Tibial nerve (tissue), 4 donors: ENCODE measurements around the gene PODXL2.

Experiments used
- EP300 ChIP-seq, 2 donors: sonication (generic); formaldehyde crosslinking; IDR thresholded peaks; one replicate each; pipeline ENCODE4 v1.6.1; 2017; ENCODE audit warnings: antibody characterized with exemption in 2 of 2, mild to moderate bottlenecking in 1 of 2
- POLR2A ChIP-seq, 2 donors: fragments of 450-650 bp; IDR thresholded peaks; one replicate each; pipeline ENCODE4 v1.6.1; 2017; ENCODE audit warnings: antibody characterized with exemption in 2 of 2, mild to moderate bottlenecking in 2 of 2, moderate library complexity in 2 of 2
- TF ChIP-seq, protein P1 (sequence below), 5 experiments: fragments of 200-600 bp in 3 of 5; fragments of 450-650 bp in 2 of 5; sonication (generic) in 3 of 5; IDR thresholded peaks; one replicate each; pipeline ENCODE4 v1.5.1; 2016 to 2019; ENCODE audit warnings: antibody characterized with exemption in 5 of 5, mild to moderate bottlenecking in 3 of 5, moderate library complexity in 2 of 5

DNA sequence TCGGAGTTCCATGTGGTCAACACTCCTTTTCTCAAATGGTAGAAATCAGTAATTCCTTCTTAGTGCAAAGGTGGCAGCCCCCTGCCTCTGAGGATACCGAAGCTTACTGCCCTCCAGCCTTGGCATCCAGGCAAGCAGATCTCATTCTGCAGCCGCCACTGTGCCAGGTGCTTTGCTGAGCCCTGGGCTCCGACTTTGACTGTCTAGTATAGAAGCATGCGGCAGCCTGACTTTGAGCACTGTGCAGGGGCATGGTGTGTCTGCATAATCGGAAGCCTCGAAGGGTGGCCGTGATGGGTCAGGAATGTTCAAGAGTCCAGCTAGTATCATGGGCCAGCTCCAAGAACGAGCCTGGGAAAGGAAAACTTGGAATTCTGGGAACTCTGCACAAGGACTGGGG is 83.5 kb downstream of the PODXL2 start:
- TF ChIP-seq EP300 (IDR thresholded peaks at IDR 0.05), result no peak
- TF ChIP-seq, protein P1, sequence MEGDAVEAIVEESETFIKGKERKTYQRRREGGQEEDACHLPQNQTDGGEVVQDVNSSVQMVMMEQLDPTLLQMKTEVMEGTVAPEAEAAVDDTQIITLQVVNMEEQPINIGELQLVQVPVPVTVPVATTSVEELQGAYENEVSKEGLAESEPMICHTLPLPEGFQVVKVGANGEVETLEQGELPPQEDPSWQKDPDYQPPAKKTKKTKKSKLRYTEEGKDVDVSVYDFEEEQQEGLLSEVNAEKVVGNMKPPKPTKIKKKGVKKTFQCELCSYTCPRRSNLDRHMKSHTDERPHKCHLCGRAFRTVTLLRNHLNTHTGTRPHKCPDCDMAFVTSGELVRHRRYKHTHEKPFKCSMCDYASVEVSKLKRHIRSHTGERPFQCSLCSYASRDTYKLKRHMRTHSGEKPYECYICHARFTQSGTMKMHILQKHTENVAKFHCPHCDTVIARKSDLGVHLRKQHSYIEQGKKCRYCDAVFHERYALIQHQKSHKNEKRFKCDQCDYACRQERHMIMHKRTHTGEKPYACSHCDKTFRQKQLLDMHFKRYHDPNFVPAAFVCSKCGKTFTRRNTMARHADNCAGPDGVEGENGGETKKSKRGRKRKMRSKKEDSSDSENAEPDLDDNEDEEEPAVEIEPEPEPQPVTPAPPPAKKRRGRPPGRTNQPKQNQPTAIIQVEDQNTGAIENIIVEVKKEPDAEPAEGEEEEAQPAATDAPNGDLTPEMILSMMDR (IDR thresholded peaks at IDR 0.05), result no peak
- no peak for TF ChIP-seq POLR2A (IDR thresholded peaks at IDR 0.05)
